ENCODE data around the gene SCYL3. TPM values are rescaled to one million over a fixed set of nuclear protein-coding genes. Genes with fewer than 3 reads are reported as not detected.
"Not testable (repeated sequence)": the region's sequence is repeated elsewhere in the genome, so short reads cannot be mapped to it uniquely, and the experiment has no call there.

The SCYL3 gene
- total RNA-seq, 1 donor = 10.1 TPM

DNA sequence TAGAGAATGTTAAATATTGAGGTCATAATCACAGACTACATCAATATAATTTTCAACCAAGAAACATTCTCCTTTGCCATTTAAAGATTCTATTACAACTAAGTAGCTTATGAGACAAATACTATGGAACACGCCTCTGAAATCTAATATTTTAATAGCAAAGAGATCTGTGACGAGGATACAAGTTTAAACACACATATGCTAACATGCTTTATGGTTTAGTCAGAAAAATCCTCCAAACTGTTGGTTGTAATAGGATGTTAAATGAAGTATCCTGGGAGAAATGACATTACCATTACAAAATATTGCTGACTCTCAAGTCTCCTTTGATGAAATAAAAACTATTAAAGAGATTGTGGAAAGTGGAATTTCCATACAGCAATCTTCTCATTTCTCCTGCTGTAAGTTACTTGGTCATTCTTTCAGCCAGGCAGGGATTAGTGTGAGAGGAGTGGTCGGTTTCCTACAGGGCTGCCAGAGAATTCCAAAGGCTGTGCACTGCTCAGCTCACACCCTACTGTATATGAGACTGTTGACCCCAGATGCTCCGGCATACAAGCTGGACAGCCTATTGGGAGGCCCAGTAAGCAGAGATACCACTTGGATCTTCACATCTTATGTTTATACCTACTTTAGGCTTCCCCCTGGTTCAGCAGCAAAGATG lies 26.6 kb downstream of the SCYL3 start:
- peaks cover 71% of the 10 kb centered on the region for H3K36me3 ChIP-seq (ENCODE audit: insufficient read depth, low read length)
- TF ChIP-seq, protein P1, sequence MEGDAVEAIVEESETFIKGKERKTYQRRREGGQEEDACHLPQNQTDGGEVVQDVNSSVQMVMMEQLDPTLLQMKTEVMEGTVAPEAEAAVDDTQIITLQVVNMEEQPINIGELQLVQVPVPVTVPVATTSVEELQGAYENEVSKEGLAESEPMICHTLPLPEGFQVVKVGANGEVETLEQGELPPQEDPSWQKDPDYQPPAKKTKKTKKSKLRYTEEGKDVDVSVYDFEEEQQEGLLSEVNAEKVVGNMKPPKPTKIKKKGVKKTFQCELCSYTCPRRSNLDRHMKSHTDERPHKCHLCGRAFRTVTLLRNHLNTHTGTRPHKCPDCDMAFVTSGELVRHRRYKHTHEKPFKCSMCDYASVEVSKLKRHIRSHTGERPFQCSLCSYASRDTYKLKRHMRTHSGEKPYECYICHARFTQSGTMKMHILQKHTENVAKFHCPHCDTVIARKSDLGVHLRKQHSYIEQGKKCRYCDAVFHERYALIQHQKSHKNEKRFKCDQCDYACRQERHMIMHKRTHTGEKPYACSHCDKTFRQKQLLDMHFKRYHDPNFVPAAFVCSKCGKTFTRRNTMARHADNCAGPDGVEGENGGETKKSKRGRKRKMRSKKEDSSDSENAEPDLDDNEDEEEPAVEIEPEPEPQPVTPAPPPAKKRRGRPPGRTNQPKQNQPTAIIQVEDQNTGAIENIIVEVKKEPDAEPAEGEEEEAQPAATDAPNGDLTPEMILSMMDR (IDR thresholded peaks at IDR 0.05; ENCODE audit: extremely low read depth, low read depth, low read length) = no peak
- no peaks in the 10 kb centered on the region for H3K4me1 ChIP-seq (ENCODE audit: insufficient read depth, low read length)
- no peak overlapping the region for H2AFZ ChIP-seq (ENCODE audit: low read length)
- H3K27me3 ChIP-seq (ENCODE audit: insufficient read depth, low read length) = no peaks in the 10 kb centered on the region
- H3K4me3 ChIP-seq (ENCODE audit: insufficient read depth, low read length) = no peak overlapping the region
- H4K20me1 ChIP-seq (ENCODE audit: insufficient read depth, low read length) = no peaks in the 10 kb centered on the region
- H3K9me3 ChIP-seq (ENCODE audit: low read depth, low read length) = no peaks in the 10 kb centered on the region
- H3K27ac ChIP-seq (ENCODE audit: low read depth, low read length) = no peak overlapping the region
- DNase-seq (ENCODE audit: insufficient read length, low spot score, missing footprints) = no peak
- no peaks in the 10 kb centered on the region for H3K79me2 ChIP-seq (ENCODE audit: insufficient read depth, low read length)
- no peak overlapping the region for H3K4me2 ChIP-seq (ENCODE audit: insufficient read depth, low read length)

DNA sequence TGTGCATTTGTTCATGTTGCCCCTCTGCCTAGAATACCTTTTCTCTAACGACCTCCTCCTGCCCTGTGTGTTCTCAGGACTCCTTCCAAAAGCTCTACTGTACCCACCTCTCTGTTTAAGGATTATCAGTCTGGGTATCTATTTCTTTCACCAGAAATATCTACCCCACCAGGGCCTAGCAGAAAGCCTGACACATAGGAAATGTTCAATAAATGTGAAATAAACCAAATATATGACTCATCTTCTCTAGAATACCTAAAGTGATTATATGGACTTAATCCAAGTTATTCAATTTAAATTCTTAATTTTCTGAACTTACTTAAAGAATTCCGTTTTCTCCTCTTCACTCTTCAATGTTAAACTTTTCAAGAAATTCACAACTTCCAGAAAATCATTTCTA lies 27.1 kb downstream of the SCYL3 start:
- H3K9me3 ChIP-seq (ENCODE audit: low read depth, low read length) = no peaks in the 10 kb centered on the region
- TF ChIP-seq, protein P1 (IDR thresholded peaks at IDR 0.05; ENCODE audit: extremely low read depth, low read depth, low read length) = no peak
- DNase-seq (ENCODE audit: insufficient read length, low spot score, missing footprints) = no peak
- H2AFZ ChIP-seq (ENCODE audit: low read length) = no peak overlapping the region
- H3K27ac ChIP-seq (ENCODE audit: low read depth, low read length) = no peak overlapping the region
- no peaks in the 10 kb centered on the region for H3K27me3 ChIP-seq (ENCODE audit: insufficient read depth, low read length)
- no peaks in the 10 kb centered on the region for H3K79me2 ChIP-seq (ENCODE audit: insufficient read depth, low read length)
- H3K4me2 ChIP-seq (ENCODE audit: insufficient read depth, low read length) = no peak overlapping the region
- H4K20me1 ChIP-seq (ENCODE audit: insufficient read depth, low read length) = no peaks in the 10 kb centered on the region
- peaks cover 73% of the 10 kb centered on the region for H3K36me3 ChIP-seq (ENCODE audit: insufficient read depth, low read length)
- H3K4me3 ChIP-seq (ENCODE audit: insufficient read depth, low read length) = no peak overlapping the region
- H3K4me1 ChIP-seq (ENCODE audit: insufficient read depth, low read length) = no peaks in the 10 kb centered on the region

DNA sequence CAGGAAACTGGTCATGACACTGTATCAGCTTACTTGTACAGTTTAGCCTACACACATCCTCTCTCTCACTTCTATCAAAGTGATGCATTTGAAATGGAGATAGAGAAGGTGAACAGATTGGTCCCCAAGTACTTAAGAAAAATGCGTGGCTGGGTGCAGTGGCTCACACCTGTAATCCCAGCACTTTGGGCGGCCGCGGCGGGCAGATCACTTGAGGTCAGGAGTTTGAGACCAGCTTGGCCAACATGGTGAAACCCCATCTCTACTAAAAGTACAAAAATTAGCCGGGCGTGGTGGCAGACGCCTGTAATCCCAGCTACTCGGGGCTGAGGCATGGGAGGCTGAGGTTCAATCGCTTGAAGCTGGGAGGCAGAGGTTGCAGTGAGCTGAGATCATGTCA lies 29.2 kb downstream of the SCYL3 start:
- H3K4me2 ChIP-seq (ENCODE audit: insufficient read depth, low read length); H3K79me2 ChIP-seq (ENCODE audit: insufficient read depth, low read length); H3K27ac ChIP-seq (ENCODE audit: low read depth, low read length); H3K27me3 ChIP-seq (ENCODE audit: insufficient read depth, low read length); H3K4me3 ChIP-seq (ENCODE audit: insufficient read depth, low read length); H2AFZ ChIP-seq (ENCODE audit: low read length); H4K20me1 ChIP-seq (ENCODE audit: insufficient read depth, low read length); H3K9me3 ChIP-seq (ENCODE audit: low read depth, low read length); DNase-seq (ENCODE audit: insufficient read length, low spot score, missing footprints); H3K4me1 ChIP-seq (ENCODE audit: insufficient read depth, low read length): not testable (repeated sequence)
- peaks cover 81% of the 10 kb centered on the region for H3K36me3 ChIP-seq (ENCODE audit: insufficient read depth, low read length)

DNA sequence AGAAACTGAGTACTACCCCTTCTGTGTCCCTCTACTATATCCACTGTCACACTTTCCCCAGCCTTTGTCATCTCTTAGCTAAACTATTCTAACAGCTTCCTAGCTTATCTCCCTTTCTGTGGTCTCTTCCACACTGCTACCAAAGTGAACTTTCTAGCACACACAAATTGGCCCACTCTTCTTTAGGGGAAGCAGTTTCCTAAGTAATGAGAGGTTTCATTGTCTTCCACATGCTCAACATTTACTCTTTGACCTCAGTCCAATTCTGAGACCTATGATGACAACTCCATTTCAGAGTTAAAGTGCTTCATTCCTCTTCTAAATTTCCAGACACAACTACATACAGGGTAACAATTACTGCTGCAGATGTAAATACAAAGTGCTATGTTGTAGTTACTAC lies 32.9 kb downstream of the SCYL3 start:
- no peak overlapping the region for H3K27ac ChIP-seq (ENCODE audit: low read depth, low read length)
- no peaks in the 10 kb centered on the region for H3K27me3 ChIP-seq (ENCODE audit: insufficient read depth, low read length)
- no peaks in the 10 kb centered on the region for H3K79me2 ChIP-seq (ENCODE audit: insufficient read depth, low read length)
- no peak for DNase-seq (ENCODE audit: insufficient read length, low spot score, missing footprints)
- no peak overlapping the region for H3K4me2 ChIP-seq (ENCODE audit: insufficient read depth, low read length)
- H3K36me3 ChIP-seq (ENCODE audit: insufficient read depth, low read length) = peaks cover 83% of the 10 kb centered on the region
- no peaks in the 10 kb centered on the region for H4K20me1 ChIP-seq (ENCODE audit: insufficient read depth, low read length)
- H3K4me1 ChIP-seq (ENCODE audit: insufficient read depth, low read length) = no peaks in the 10 kb centered on the region
- no peak overlapping the region for H2AFZ ChIP-seq (ENCODE audit: low read length)
- H3K4me3 ChIP-seq (ENCODE audit: insufficient read depth, low read length) = no peak overlapping the region
- TF ChIP-seq, protein P1 (IDR thresholded peaks at IDR 0.05; ENCODE audit: extremely low read depth, low read depth, low read length) = no peak
- H3K9me3 ChIP-seq (ENCODE audit: low read depth, low read length) = no peaks in the 10 kb centered on the region

Data from osteoblast (primary cell).